ENCODE results near the gene CHMP2A. TPM values are rescaled to one million over a fixed set of nuclear protein-coding genes. Genes with fewer than 3 reads are reported as not detected.
A peak's percentile ranks its signal among the peaks of the same experiment; 100 is the strongest.

The CHMP2A gene
- total RNA-seq, 4 donors from 2014 or later = 30.9 to 77.8 (median 56.0) TPM

- intact Hi-C loops (cut with DNase I; ENCODE audit: low total_unique reads) = no loop called here
- peaks cover 0 to 18% of the 10 kb centered on the region in 2 donors for H3K4me1 ChIP-seq
- H3K36me3 ChIP-seq = no peaks in the 10 kb centered on the region
- H3K27me3 ChIP-seq = no peaks in the 10 kb centered on the region
- peak overlapping the region in 1 of 2 donors; percentile 60 for H3K27ac ChIP-seq
- no peak for TF ChIP-seq CTCF (IDR thresholded peaks at IDR 0.05)
- TF ChIP-seq POLR2A (IDR thresholded peaks at IDR 0.05) = peak in 1 of 2 donors; percentile 19
- H3K4me3 ChIP-seq = peak overlapping the region; percentile 18 to 41
- no peaks in the 10 kb centered on the region for H3K9me3 ChIP-seq
- DNase-seq = no peak
These were observed 7.5 kb upstream of the CHMP2A start for GRCh38 chr19:58562122-58563033.

GRCh38 chr19:58561373-58562121, 6.6 kb upstream of the CHMP2A start:
- peak overlapping the region; percentile 18 to 41 for H3K4me3 ChIP-seq
- no peak for DNase-seq
- intact Hi-C loops (cut with DNase I; ENCODE audit: low total_unique reads) = no loop called here
- no peaks in the 10 kb centered on the region for H3K36me3 ChIP-seq
- H3K27me3 ChIP-seq = no peaks in the 10 kb centered on the region
- peak overlapping the region in 1 of 2 donors; percentile 60 for H3K27ac ChIP-seq
- TF ChIP-seq CTCF (IDR thresholded peaks at IDR 0.05) = no peak
- no peak for TF ChIP-seq POLR2A (IDR thresholded peaks at IDR 0.05)
- peaks cover 4 to 27% of the 10 kb centered on the region in 2 donors for H3K4me1 ChIP-seq
- H3K9me3 ChIP-seq = no peaks in the 10 kb centered on the region

GRCh38 chr19:58560921-58561320, 6.0 kb upstream of the CHMP2A start:
- no peak overlapping the region for H3K27ac ChIP-seq
- H3K9me3 ChIP-seq = no peaks in the 10 kb centered on the region
- peaks cover 4 to 30% of the 10 kb centered on the region in 2 donors for H3K4me1 ChIP-seq
- intact Hi-C loops (cut with DNase I; ENCODE audit: low total_unique reads) = no loop called here
- no peak for TF ChIP-seq POLR2A (IDR thresholded peaks at IDR 0.05)
- TF ChIP-seq CTCF (IDR thresholded peaks at IDR 0.05) = no peak
- H3K27me3 ChIP-seq = no peaks in the 10 kb centered on the region
- DNase-seq = no peak
- no peak overlapping the region for H3K4me3 ChIP-seq
- H3K36me3 ChIP-seq = no peaks in the 10 kb centered on the region

GRCh38 chr19:58560007-58560887, 5.3 kb upstream of the CHMP2A start:
- Histone ChIP-seq H3K36me3 (no peaks in the 10 kb centered on the region), H3K27ac (peak overlapping the region; percentile 99), H3K9me3 (no peaks in the 10 kb centered on the region), H3K4me3 (peak overlapping the region; percentile 86 to 87), H3K4me1 (peaks cover 4 to 30% of the 10 kb centered on the region in 2 donors), H3K27me3 (no peaks in the 10 kb centered on the region)
- TF ChIP-seq POLR2A (IDR thresholded peaks at IDR 0.05) = no peak
- no peak for TF ChIP-seq CTCF (IDR thresholded peaks at IDR 0.05)
- no peak for DNase-seq
- intact Hi-C loops (cut with DNase I; ENCODE audit: low total_unique reads) = no loop called here

All from uterus (tissue), 4 donors.